ENCODE measurements around the gene SERPINB12. TPM values are rescaled to one million over a fixed set of nuclear protein-coding genes. Genes with fewer than 3 reads are reported as not detected.

SERPINB12 gene
- total RNA-seq, 2 experiments from 2014 or later, result not detected

- Histone ChIP-seq H3K9me3 (ENCODE audit: low read length) (no peaks in the 10 kb centered on the region), H3K4me3 (ENCODE audit: low read depth, low read length, poor library complexity, severe bottlenecking) (no peak overlapping the region), H3K9me2 (ENCODE audit: insufficient read depth, low read length) (no peaks in the 10 kb centered on the region), H3K36me3 (ENCODE audit: insufficient read depth, low read length) (no peaks in the 10 kb centered on the region), H2AFZ (ENCODE audit: low read length) (no peak overlapping the region), H3K27ac (ENCODE audit: low read depth, low read length, poor library complexity, severe bottlenecking) (no peak overlapping the region), H3K4me1 (ENCODE audit: insufficient read depth, low read length, poor library complexity, severe bottlenecking) (no peaks in the 10 kb centered on the region), H4K20me1 (ENCODE audit: insufficient read depth, low read length) (no peaks in the 10 kb centered on the region), H3K4me2 (ENCODE audit: low read length) (no peak overlapping the region), H3K79me2 (ENCODE audit: insufficient read depth, low read depth, low read length) (no peaks in the 10 kb centered on the region)
- no peak for TF ChIP-seq EZH2phosphoT487 (IDR thresholded peaks at IDR 0.05; ENCODE audit: borderline replicate concordance, low read depth, low read length)
- TF ChIP-seq CTCF (conservative IDR thresholded peaks at IDR 0.05; ENCODE audit: low read length), result no peak
- ChIA-PET POLR2A (no interaction called here), CTCF (ENCODE audit: unreplicated experiment) (no interaction called here)
- no TSS peak for BruUV-seq (replicated peaks)
- DNase-seq (ENCODE audit: low spot score), result no peak
- intact Hi-C loops (cut with micrococcal nuclease; ENCODE audit: unreplicated experiment), result no loop called here
Measured at GRCh38 chr18:63527251-63527650, 14.9 kb upstream of the SERPINB12 start.

DNA sequence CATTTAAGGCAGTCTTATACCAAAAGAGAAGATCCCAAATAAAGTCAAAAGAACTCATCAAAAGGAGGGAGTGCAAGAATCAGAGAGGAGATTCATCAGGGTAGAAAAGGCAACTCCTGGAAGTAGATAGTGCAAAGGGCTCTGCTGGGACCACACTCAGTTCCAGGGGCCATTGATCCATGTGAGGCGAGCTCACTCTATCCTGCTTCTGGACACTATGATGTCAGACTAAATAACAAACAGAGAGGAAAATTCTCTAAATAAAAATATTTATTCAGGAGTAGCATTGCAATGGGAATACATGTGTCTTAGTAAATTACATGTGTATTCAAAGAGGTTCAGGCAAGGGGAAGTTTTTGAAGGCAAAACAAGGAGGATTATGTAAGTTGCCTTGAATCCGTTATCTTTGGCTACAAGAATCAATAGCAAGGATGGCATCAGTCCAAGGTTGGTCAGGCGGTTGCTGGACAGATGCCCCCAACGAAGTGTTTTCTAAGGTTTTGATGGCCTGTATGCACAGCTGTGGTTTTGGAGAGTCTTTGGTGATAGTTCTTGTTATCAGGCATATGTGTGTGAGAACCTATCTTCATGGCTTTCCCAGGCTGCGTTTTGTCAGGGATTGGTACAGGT lies 13.2 kb upstream of the SERPINB12 start:
- Histone ChIP-seq H3K9me3 (ENCODE audit: low read length) (no peaks in the 10 kb centered on the region), H3K4me1 (ENCODE audit: insufficient read depth, low read length, poor library complexity, severe bottlenecking) (no peaks in the 10 kb centered on the region), H3K27ac (ENCODE audit: low read depth, low read length, poor library complexity, severe bottlenecking) (no peak overlapping the region), H4K20me1 (ENCODE audit: insufficient read depth, low read length) (no peaks in the 10 kb centered on the region), H2AFZ (ENCODE audit: low read length) (no peak overlapping the region), H3K9me2 (ENCODE audit: insufficient read depth, low read length) (no peaks in the 10 kb centered on the region), H3K36me3 (ENCODE audit: insufficient read depth, low read length) (no peaks in the 10 kb centered on the region), H3K4me3 (ENCODE audit: low read depth, low read length, poor library complexity, severe bottlenecking) (no peak overlapping the region), H3K4me2 (ENCODE audit: low read length) (no peak overlapping the region), H3K79me2 (ENCODE audit: insufficient read depth, low read depth, low read length) (no peaks in the 10 kb centered on the region)
- TF ChIP-seq CTCF (conservative IDR thresholded peaks at IDR 0.05; ENCODE audit: low read length), result no peak
- TF ChIP-seq EZH2phosphoT487 (IDR thresholded peaks at IDR 0.05; ENCODE audit: borderline replicate concordance, low read depth, low read length), result no peak
- no peak for DNase-seq (ENCODE audit: low spot score)
- intact Hi-C loops (cut with micrococcal nuclease; ENCODE audit: unreplicated experiment), result no loop called here
- ChIA-PET POLR2A (no interaction called here), CTCF (ENCODE audit: unreplicated experiment) (no interaction called here)
- no TSS peak for BruUV-seq (replicated peaks)

DNA sequence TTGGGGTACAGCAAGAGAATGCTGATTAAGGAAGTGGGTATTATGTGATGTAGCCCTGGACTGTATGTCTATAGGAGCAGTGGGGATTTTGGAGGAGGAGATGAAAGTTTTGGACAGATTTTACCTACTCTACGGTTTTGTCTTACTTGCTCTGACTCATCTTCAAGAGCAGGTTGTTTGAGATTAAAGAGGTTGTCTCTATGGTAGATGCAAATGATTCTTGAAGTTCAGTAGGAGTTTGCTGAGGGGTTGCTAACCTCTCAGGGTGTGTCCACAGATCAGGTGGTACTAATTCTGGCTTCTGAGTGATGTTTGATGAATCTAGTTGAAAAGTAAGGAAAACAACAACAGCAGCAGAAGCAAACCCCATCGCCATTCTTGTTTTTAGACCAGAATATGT lies 9.7 kb upstream of the SERPINB12 start:
- POLR2A ChIA-PET, result no interaction called here
- CTCF ChIA-PET (ENCODE audit: unreplicated experiment), result no interaction called here
- TF ChIP-seq EZH2phosphoT487 (IDR thresholded peaks at IDR 0.05; ENCODE audit: borderline replicate concordance, low read depth, low read length) (no peak), CTCF (conservative IDR thresholded peaks at IDR 0.05; ENCODE audit: low read length) (no peak)

More for the DNA sequence above, 9.7 kb upstream of the SERPINB12 start:
- DNase-seq (ENCODE audit: low spot score), result no peak
- no peaks in the 10 kb centered on the region for H3K9me2 ChIP-seq (ENCODE audit: insufficient read depth, low read length)
- no peak overlapping the region for H2AFZ ChIP-seq (ENCODE audit: low read length)
- no peak overlapping the region for H3K4me3 ChIP-seq (ENCODE audit: low read depth, low read length, poor library complexity, severe bottlenecking)
- H3K4me1 ChIP-seq (ENCODE audit: insufficient read depth, low read length, poor library complexity, severe bottlenecking), result no peaks in the 10 kb centered on the region
- no peak overlapping the region for H3K27ac ChIP-seq (ENCODE audit: low read depth, low read length, poor library complexity, severe bottlenecking)
- H4K20me1 ChIP-seq (ENCODE audit: insufficient read depth, low read length), result no peaks in the 10 kb centered on the region
- no peak overlapping the region for H3K4me2 ChIP-seq (ENCODE audit: low read length)
- BruUV-seq (replicated peaks), result no TSS peak
- H3K36me3 ChIP-seq (ENCODE audit: insufficient read depth, low read length), result no peaks in the 10 kb centered on the region
- intact Hi-C loops (cut with micrococcal nuclease; ENCODE audit: unreplicated experiment), result no loop called here
- H3K9me3 ChIP-seq (ENCODE audit: low read length), result no peaks in the 10 kb centered on the region
- no peaks in the 10 kb centered on the region for H3K79me2 ChIP-seq (ENCODE audit: insufficient read depth, low read depth, low read length)

All from OCI-LY7 (cell line).